RWPE1 (cell line): ENCODE results near the gene CRYL1.

Source experiments
- CTCF ChIA-PET: fragments of 350-600 bp; sonication (Branson Sonifier 250); formaldehyde crosslinking; extraction: SDS; loops from one replicate; lab custom pipeline; 2021; lab: Yijun Ruan, JAX
- POLR2A ChIA-PET: fragments of 400-600 bp; formaldehyde crosslinking; extraction: SDS; loops from one replicate; lab custom pipeline; 2020; ENCODE audit warnings: antibody characterized with exemption; ENCODE audit not compliant: low non-redundant PET; lab: Yijun Ruan, JAX
- DNase-seq: peaks from one replicate; pipeline ENCODE4 v3.0.0; 2012; ENCODE audit warnings: low spot score
- H3K27ac ChIP-seq: fragments of 450-650 bp; 2 replicates; pipeline ENCODE4 v1.5.1; 2017
- CTCF ChIP-seq: fragments of 450-650 bp; conservative IDR thresholded peaks from 2 replicates; pipeline ENCODE4 v1.5.1; 2017; ENCODE audit warnings: low read depth, mild to moderate bottlenecking

CRYL1 gene

GRCh38 chr13:20422362-20422761, 103.3 kb downstream of the CRYL1 start:
- DNase-seq, result no peak
- POLR2A ChIA-PET, result no interaction called here
- CTCF ChIA-PET, result interaction anchor here (1.2 kb wide), 1 partner anchor 225 kb away, joined by 4 read pairs; no protein-coding TSS in a partner anchor
- H3K27ac ChIP-seq, result peak overlapping the region; percentile 28; the same call in 1 of the 2 replicates
- TF ChIP-seq CTCF, result no peak

- H3K27ac ChIP-seq, result peak overlapping the region; percentile 98
- CTCF ChIA-PET, result no interaction called here
- no peak for DNase-seq
- TF ChIP-seq CTCF, result no peak
- POLR2A ChIA-PET, result interaction anchor here (1.1 kb wide), 1 partner anchor 10 kb away, joined by 4 read pairs; no protein-coding TSS in a partner anchor
Measured at GRCh38 chr13:20420938-20421337, 104.7 kb downstream of the CRYL1 start.

- DNase-seq, result no peak
- ChIA-PET POLR2A (no interaction called here), CTCF (no interaction called here)
- H3K27ac ChIP-seq, result peak overlapping the region; percentile 98
- TF ChIP-seq CTCF, result no peak
Measured at GRCh38 chr13:20418953-20419352, 106.7 kb downstream of the CRYL1 start.

- no peak for TF ChIP-seq CTCF
- ChIA-PET POLR2A (no interaction called here), CTCF (no interaction called here)
- no peak for DNase-seq
- H3K27ac ChIP-seq, result peak overlapping the region; percentile 72
Measured at GRCh38 chr13:20416223-20416745, 109.4 kb downstream of the CRYL1 start.

- DNase-seq, result no peak
- peak overlapping the region; percentile 72 for H3K27ac ChIP-seq
- ChIA-PET POLR2A (no interaction called here), CTCF (no interaction called here)
- no peak for TF ChIP-seq CTCF
Measured at GRCh38 chr13:20415694-20416107, 110.0 kb downstream of the CRYL1 start.

- no peak for DNase-seq
- POLR2A ChIA-PET, result no interaction called here
- no peak for TF ChIP-seq CTCF
- peak overlapping the region; percentile 72 for H3K27ac ChIP-seq
- CTCF ChIA-PET, result no interaction called here
Measured at GRCh38 chr13:20415306-20415679, 110.4 kb downstream of the CRYL1 start.
